Measurements from ENCODE around the gene CYB5R4. TPM values are rescaled to one million over a fixed set of nuclear protein-coding genes. Genes with fewer than 3 reads are reported as not detected.
A peak's percentile ranks its signal among the peaks of the same experiment; 100 is the strongest.
"Not testable (repeated sequence)": the region's sequence is repeated elsewhere in the genome, so short reads cannot be mapped to it uniquely, and the experiment has no call there.

CYB5R4 gene
- total RNA-seq, 1 experiment from 2014 or later: 38.1 TPM

DNA sequence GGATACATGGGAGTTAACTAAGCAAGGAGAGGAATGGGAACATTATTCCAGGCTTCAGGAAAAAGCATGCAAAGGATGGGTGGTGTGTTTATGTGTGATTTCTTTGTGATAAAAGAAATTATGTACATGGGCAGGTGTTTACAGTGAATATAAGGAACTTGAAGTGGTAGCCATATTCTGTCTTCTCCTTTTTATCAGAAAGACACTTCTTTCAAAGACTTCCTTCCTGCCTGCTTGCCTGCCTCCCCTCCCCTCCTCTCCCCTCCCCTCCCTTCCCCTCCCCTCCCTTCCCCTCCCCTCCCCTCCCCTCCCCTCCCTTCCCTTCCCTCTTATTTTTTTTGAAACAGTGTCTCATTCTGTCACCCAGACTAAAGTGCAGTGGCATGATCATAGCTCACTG, 14.4 kb downstream of the CYB5R4 start:
- no peak for DNase-seq (ENCODE audit: low read depth in 1 of 2, low spot score in 2 of 2)
- Histone ChIP-seq H3K9me3 (replicated peaks) (no peaks in the 10 kb centered on the region), H3K4me1 (replicated peaks) (no peaks in the 10 kb centered on the region), H3K27me3 (replicated peaks) (no peaks in the 10 kb centered on the region), H3K36me3 (no peaks in the 10 kb centered on the region), H3K27ac (no peak overlapping the region), H3K4me3 (no peak overlapping the region)

DNA sequence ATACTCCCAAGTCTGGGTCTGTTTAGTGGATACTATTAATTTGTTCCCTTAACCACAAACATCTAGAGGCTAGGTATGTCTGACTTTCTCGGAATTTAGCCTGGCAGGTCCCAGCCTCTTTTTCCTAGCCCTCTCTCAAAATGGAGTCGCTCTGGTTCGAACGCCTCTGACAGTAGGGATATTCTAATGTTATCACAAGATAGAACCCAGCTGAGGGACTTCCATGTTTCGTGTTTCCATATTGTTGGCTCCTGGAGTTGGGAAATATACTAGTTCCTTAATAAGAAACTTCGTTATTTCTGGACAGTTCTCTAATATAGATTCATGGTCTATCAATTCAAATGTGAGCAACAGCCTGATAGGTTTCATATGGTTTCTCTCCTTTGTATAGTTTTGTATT, 16.4 kb downstream of the CYB5R4 start:
- no peak overlapping the region for H3K27ac ChIP-seq
- H3K9me3 ChIP-seq (replicated peaks): no peaks in the 10 kb centered on the region
- H3K27me3 ChIP-seq (replicated peaks): no peaks in the 10 kb centered on the region
- no peak for DNase-seq (ENCODE audit: low read depth in 1 of 2, low spot score in 2 of 2)
- no peak overlapping the region for H3K4me3 ChIP-seq
- no peaks in the 10 kb centered on the region for H3K36me3 ChIP-seq
- H3K4me1 ChIP-seq (replicated peaks): no peaks in the 10 kb centered on the region

DNA sequence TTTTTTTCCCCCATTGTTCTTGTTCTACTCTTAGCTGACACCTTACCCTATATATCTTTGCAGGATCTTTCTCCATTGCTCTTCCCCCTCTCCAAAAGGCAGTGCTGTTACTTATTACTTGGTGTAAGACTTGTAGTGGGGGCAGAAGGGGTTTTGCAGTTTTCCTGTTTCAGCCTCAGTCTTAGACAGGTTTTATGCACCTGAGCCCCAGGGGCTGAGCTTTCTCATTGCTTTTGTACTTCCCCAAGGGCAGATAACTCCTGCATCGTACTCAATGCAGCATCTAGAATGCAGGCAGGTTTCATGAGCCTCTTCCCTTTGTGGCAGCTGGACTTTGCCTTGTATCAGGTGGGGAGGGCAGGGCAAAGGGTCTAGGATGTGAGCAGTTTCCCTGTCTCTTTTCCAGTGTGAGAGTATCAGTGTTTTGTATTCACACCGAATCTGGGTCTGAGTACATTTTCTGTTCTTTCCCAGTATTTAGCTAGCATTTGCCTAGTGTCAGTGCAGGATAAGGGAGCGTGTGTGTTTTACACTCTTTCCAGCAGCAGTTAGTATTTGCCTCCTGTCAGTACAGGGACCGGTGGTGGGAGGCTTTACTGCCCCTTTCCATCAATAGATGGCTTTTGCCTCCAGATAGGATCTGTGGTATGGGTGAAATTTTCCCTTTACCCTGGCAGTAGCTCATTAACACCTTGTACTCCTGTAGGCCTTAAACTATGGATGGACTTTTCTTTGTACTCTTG, 19.6 kb downstream of the CYB5R4 start:
- H3K9me3 ChIP-seq (replicated peaks): no peaks in the 10 kb centered on the region
- no peak overlapping the region for H3K4me3 ChIP-seq
- H3K27me3 ChIP-seq (replicated peaks): no peaks in the 10 kb centered on the region
- H3K36me3 ChIP-seq: no peaks in the 10 kb centered on the region
- DNase-seq (ENCODE audit: low read depth in 1 of 2, low spot score in 2 of 2): no peak
- no peak overlapping the region for H3K27ac ChIP-seq
- no peaks in the 10 kb centered on the region for H3K4me1 ChIP-seq (replicated peaks)

DNA sequence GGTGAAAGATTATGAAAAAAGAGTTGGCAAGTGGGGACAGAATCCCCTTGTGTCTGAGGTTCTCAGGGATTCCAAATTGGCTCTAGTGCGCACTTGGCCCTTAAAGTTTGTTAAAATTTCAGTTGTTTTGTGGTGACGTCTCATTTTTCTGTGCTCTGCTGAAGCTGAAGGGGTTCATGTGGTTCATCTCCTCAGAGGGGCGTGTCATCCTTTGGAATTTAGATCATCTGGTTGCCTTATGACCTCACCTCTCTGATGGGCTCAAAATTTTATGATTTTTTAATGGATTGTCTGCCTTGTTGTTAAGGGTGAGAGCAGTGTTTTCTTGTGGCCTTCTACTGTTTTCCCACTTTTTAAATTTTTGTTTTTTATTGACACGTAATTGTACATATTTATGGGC, 20.3 kb downstream of the CYB5R4 start:
- no peak overlapping the region for H3K4me3 ChIP-seq
- no peak for DNase-seq (ENCODE audit: low read depth in 1 of 2, low spot score in 2 of 2)
- no peaks in the 10 kb centered on the region for H3K9me3 ChIP-seq (replicated peaks)

DNA sequence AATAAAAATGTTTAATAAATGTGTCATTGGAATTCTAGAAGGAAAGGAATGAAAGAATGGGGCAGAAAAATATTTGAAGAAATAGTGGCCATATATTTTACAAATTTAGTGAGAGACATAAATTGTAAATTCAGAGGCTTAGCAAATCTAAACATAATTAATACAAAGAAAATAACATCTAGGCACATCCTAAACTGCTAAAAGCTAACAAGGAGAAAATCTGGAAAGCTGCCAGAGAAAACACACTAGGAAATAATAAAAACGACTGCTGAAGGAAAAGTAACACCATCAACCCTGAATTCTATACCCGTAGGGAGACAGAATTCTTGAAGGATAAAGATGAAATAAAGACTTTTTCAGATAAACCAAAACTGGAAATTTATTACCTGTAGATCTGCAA, 23.8 kb downstream of the CYB5R4 start:
- H3K4me3 ChIP-seq: no peak overlapping the region
- H3K27me3 ChIP-seq (replicated peaks): no peaks in the 10 kb centered on the region
- DNase-seq (ENCODE audit: low read depth in 1 of 2, low spot score in 2 of 2): no peak
- no peaks in the 10 kb centered on the region for H3K36me3 ChIP-seq
- H3K9me3 ChIP-seq (replicated peaks): no peaks in the 10 kb centered on the region
- no peak overlapping the region for H3K27ac ChIP-seq
- H3K4me1 ChIP-seq (replicated peaks): no peaks in the 10 kb centered on the region

More for the DNA sequence above, 20.3 kb downstream of the CYB5R4 start:
- Histone ChIP-seq H3K27me3 (replicated peaks) (no peaks in the 10 kb centered on the region), H3K27ac (no peak overlapping the region), H3K4me1 (replicated peaks) (no peaks in the 10 kb centered on the region), H3K36me3 (no peaks in the 10 kb centered on the region)

DNA sequence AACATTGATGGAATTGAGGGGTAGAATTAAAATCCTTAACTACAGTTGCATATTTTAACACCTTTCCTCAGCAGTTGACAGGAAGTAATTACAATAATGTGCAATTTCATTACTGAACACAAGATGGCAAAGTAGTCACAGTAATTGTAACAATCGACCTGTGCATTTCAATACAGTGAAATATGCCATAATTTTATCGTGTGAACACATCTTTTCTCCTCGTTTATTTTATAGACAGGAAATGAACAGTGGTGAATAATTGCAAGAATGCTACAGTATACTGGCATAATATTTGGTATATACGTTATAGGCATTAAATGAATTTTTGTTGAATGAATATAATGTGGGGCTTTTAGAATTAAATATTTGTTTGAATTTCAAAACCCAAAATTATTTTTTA, 25.0 kb downstream of the CYB5R4 start:
- Histone ChIP-seq H3K9me3 (replicated peaks) (no peaks in the 10 kb centered on the region), H3K36me3 (no peaks in the 10 kb centered on the region), H3K4me1 (replicated peaks) (no peaks in the 10 kb centered on the region), H3K27me3 (replicated peaks) (no peaks in the 10 kb centered on the region), H3K4me3 (no peak overlapping the region), H3K27ac (no peak overlapping the region)
- DNase-seq (ENCODE audit: low read depth in 1 of 2, low spot score in 2 of 2): peak in 1 of 2 experiments; percentile 27

DNA sequence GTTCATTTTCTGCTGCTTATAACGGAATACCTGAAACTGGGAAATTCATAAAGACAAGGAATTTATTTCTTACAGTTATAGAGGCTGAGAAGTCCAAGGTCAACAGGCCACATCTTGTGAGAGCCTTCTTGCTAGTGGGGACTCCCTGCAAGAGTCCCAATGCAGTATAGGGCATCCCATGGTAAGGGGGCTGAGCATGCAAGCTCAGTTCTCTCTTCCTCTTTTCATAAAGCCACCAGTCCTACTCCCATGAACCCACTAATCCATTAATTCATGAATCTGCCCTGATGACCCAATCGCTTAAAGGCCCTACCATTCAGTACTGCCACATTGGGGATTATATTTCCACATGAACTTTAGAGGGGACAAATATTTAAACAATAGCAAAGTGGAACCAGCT, 26.5 kb downstream of the CYB5R4 start:
- Histone ChIP-seq H3K27me3 (replicated peaks) (no peaks in the 10 kb centered on the region), H3K4me3 (no peak overlapping the region), H3K27ac (no peak overlapping the region), H3K36me3 (no peaks in the 10 kb centered on the region), H3K9me3 (replicated peaks) (no peaks in the 10 kb centered on the region), H3K4me1 (replicated peaks) (no peaks in the 10 kb centered on the region)
- no peak for DNase-seq (ENCODE audit: low read depth in 1 of 2, low spot score in 2 of 2)

DNA sequence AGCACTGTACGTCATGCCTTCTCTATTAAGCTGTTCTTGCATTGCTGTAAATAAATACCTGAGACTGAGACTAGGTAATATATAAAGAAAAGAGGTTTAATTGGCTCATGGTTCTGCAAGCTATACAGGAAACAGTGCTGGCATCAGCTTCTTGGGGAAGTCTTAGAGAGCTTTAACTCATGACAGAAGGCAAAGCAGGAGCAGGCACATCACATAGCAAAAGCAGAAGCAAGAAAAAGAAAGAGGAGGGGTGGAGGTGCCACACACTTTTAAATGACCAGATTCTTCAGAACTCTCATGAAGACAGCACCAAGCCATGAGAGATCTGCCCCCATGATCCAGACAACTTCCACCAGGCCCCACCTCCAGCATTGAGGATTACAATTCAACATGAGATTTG, 30.1 kb downstream of the CYB5R4 start:
- Histone ChIP-seq H3K27ac (no peak overlapping the region), H3K9me3 (replicated peaks) (no peaks in the 10 kb centered on the region), H3K36me3 (no peaks in the 10 kb centered on the region), H3K4me3 (no peak overlapping the region), H3K4me1 (replicated peaks) (no peaks in the 10 kb centered on the region), H3K27me3 (replicated peaks) (no peaks in the 10 kb centered on the region)
- DNase-seq (ENCODE audit: low read depth in 1 of 2, low spot score in 2 of 2): no peak

DNA sequence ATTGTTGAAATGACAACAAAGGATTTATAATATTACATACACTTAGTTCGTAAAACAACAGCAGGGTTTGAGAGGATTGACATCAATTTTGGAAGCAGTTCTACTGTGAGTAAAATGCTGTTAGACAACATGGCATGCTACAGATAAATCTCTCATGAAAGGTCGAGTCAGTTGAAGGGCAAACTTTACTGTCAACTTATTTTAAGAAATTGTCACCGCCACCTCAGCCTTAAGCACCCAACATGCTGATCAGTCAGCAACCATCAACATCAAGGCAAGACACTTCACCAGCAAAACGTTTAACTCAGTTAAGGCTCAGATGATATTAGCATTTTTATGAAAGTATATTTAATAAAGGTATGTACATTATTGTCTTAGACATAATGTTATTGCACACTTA, 31.0 kb downstream of the CYB5R4 start:
- Histone ChIP-seq H3K4me1 (replicated peaks) (no peaks in the 10 kb centered on the region), H3K27me3 (replicated peaks) (no peaks in the 10 kb centered on the region), H3K9me3 (replicated peaks) (no peaks in the 10 kb centered on the region), H3K36me3 (no peaks in the 10 kb centered on the region), H3K27ac (no peak overlapping the region), H3K4me3 (no peak overlapping the region)
- no peak for DNase-seq (ENCODE audit: low read depth in 1 of 2, low spot score in 2 of 2)

DNA sequence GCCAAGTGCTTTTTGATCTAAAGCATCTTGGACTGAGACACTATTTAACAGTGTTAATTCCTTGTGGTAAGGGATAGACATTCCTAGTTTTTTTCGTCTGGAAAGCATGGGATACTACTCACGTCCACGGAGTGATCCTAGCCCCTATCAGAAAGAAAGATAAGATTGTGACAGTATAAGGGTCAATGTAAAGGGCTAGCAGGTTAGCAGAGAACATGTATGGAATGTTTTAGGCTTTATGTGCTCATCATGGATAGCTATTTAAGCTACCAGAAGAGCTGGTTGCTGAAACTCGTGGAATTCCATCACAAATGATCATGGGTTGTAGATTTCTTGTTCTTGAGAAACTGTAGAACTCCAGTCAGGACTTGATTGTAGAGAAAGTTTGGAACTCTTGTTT, 32.1 kb downstream of the CYB5R4 start:
- DNase-seq (ENCODE audit: low read depth in 1 of 2, low spot score in 2 of 2): no peak
- Histone ChIP-seq H3K9me3 (replicated peaks) (no peaks in the 10 kb centered on the region), H3K36me3 (no peaks in the 10 kb centered on the region), H3K27me3 (replicated peaks) (no peaks in the 10 kb centered on the region), H3K27ac (no peak overlapping the region), H3K4me3 (no peak overlapping the region), H3K4me1 (replicated peaks) (no peaks in the 10 kb centered on the region)

DNA sequence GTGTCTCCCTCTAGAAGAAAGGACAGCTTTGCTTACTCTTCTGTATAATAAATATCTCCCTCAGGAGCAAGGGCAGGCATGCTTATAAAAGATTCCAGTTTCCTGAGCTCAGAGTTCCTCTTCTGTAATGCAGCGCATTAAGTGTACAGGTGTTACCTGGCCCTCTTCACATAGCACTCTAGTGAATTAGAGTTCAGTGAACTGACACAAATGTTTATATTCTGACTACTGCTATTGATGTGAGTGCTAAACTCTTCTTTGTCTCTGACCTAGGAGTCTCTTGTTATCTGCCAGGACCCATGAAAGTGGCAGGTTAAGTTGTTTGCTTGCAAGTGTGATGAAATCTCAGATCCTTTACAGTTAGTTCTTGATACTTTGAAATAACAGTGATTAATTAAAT, 33.5 kb downstream of the CYB5R4 start:
- Histone ChIP-seq H3K9me3 (replicated peaks) (no peaks in the 10 kb centered on the region), H3K36me3 (no peaks in the 10 kb centered on the region), H3K27me3 (replicated peaks) (no peaks in the 10 kb centered on the region), H3K27ac (no peak overlapping the region), H3K4me1 (replicated peaks) (no peaks in the 10 kb centered on the region), H3K4me3 (no peak overlapping the region)
- DNase-seq (ENCODE audit: low read depth in 1 of 2, low spot score in 2 of 2): no peak

DNA sequence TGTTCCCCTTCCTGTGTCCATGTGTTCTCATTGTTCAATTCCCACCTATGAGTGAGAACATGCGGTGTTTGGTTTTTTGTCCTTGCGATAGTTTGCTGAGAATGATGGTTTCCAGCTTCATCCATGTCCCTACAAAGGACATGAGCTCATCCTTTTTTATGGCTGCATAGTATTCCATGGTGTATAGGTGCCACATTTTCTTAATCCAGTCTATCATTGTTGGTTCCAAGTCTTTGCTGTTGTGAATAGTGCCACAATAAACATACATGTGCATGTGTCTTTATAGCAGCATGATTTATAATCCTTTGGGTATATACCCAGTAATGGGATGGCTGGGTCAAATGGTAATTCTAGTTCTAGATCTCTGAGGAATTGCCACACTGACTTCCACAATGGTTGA, 37.6 kb downstream of the CYB5R4 start:
- H3K27me3 ChIP-seq (replicated peaks); DNase-seq (ENCODE audit: low read depth in 1 of 2, low spot score in 2 of 2); H3K27ac ChIP-seq; H3K9me3 ChIP-seq (replicated peaks); H3K4me1 ChIP-seq (replicated peaks); H3K4me3 ChIP-seq; H3K36me3 ChIP-seq: not testable (repeated sequence)

DNA sequence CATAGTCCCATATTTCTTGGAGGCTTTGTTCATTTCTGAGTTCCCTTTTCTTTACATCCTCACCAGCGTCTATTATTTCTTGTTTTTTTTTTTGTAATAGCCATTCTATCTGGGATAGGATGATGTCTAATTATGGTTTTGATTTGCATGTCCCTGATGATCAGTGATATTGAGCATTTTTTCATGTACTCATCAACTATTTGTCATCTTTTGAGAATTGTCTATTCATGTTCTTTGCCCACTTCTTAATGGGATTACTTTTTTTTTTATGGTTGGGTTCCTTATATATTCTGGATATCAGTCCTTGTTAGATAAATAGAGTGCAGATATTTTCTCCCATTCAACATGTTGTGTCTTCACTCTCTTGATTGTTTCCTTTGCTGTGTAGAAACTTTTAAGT, 42.1 kb downstream of the CYB5R4 start:
- Histone ChIP-seq H3K9me3 (replicated peaks) (no peaks in the 10 kb centered on the region), H3K4me1 (replicated peaks) (no peaks in the 10 kb centered on the region), H3K4me3 (no peak overlapping the region), H3K36me3 (no peaks in the 10 kb centered on the region), H3K27ac (no peak overlapping the region), H3K27me3 (replicated peaks) (no peaks in the 10 kb centered on the region)
- DNase-seq (ENCODE audit: low read depth in 1 of 2, low spot score in 2 of 2): no peak

DNA sequence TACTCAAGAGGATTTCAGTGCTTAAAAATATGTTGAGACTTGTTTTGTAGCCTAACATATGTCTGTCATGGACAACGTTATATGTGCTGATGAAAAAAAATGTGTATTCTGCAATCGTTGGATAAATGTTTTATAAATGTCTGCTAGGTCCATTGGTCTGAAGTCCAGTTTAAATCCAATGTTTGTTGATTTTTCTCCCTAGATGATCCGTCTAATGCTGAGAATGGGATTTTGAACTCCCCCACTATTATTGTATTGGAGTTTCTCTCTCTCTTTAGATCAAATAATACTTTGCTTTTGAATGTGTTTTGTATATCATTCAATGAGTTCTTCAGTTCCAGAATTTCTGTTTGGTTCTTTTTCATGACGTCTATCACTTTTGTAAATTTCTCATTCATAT, 44.9 kb downstream of the CYB5R4 start:
- no peaks in the 10 kb centered on the region for H3K9me3 ChIP-seq (replicated peaks)
- no peaks in the 10 kb centered on the region for H3K27me3 ChIP-seq (replicated peaks)
- H3K27ac ChIP-seq: no peak overlapping the region
- H3K4me3 ChIP-seq: no peak overlapping the region
- no peaks in the 10 kb centered on the region for H3K4me1 ChIP-seq (replicated peaks)
- no peaks in the 10 kb centered on the region for H3K36me3 ChIP-seq
- DNase-seq (ENCODE audit: low read depth in 1 of 2, low spot score in 2 of 2): no peak

DNA sequence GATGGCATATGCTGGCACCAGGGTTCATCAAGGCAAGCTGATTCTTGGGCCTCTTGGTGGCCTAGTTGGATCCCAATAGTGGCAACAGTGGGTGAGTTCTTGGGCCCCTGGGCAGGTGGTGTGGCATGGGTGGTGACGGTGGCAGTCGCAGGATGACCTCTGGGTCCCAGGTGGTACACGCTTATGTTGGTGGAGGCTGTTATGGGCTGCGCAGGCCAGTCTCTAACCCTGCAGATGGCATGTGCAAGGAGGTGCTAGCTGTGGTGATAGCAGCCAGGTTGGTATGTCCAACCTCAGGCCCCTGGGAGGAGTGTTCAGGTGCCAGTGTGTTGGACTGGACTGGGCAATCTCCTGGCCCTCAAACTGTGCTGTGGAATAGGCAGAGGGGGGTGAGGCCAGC, 46.2 kb downstream of the CYB5R4 start:
- Histone ChIP-seq H3K36me3 (no peaks in the 10 kb centered on the region), H3K9me3 (replicated peaks) (no peaks in the 10 kb centered on the region), H3K4me1 (replicated peaks) (no peaks in the 10 kb centered on the region), H3K27ac (no peak overlapping the region), H3K27me3 (replicated peaks) (no peaks in the 10 kb centered on the region), H3K4me3 (no peak overlapping the region)
- no peak for DNase-seq (ENCODE audit: low read depth in 1 of 2, low spot score in 2 of 2)
